ENCODE data around the gene TMEM176B. TPM values are rescaled to one million over a fixed set of nuclear protein-coding genes. Genes with fewer than 3 reads are reported as not detected.

TMEM176B gene
- total RNA-seq, 4 donors from 2014 or later, result 2.5 to 16.6 (median 6.1) TPM

- intact Hi-C loops (cut with DNase I; ENCODE audit: low total_unique reads), result no loop called here
- no peak for TF ChIP-seq POLR2A (IDR thresholded peaks at IDR 0.05)
- TF ChIP-seq, protein P1, sequence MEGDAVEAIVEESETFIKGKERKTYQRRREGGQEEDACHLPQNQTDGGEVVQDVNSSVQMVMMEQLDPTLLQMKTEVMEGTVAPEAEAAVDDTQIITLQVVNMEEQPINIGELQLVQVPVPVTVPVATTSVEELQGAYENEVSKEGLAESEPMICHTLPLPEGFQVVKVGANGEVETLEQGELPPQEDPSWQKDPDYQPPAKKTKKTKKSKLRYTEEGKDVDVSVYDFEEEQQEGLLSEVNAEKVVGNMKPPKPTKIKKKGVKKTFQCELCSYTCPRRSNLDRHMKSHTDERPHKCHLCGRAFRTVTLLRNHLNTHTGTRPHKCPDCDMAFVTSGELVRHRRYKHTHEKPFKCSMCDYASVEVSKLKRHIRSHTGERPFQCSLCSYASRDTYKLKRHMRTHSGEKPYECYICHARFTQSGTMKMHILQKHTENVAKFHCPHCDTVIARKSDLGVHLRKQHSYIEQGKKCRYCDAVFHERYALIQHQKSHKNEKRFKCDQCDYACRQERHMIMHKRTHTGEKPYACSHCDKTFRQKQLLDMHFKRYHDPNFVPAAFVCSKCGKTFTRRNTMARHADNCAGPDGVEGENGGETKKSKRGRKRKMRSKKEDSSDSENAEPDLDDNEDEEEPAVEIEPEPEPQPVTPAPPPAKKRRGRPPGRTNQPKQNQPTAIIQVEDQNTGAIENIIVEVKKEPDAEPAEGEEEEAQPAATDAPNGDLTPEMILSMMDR (IDR thresholded peaks at IDR 0.05), result no peak
- no peak for DNase-seq (ENCODE audit: low spot score in 2 of 2)
- no peak overlapping the region for H3K4me3 ChIP-seq (ENCODE audit: low read depth, poor library complexity, severe bottlenecking)
Measured at GRCh38 chr7:150805864-150806263, 5.7 kb upstream of the TMEM176B start.

DNA sequence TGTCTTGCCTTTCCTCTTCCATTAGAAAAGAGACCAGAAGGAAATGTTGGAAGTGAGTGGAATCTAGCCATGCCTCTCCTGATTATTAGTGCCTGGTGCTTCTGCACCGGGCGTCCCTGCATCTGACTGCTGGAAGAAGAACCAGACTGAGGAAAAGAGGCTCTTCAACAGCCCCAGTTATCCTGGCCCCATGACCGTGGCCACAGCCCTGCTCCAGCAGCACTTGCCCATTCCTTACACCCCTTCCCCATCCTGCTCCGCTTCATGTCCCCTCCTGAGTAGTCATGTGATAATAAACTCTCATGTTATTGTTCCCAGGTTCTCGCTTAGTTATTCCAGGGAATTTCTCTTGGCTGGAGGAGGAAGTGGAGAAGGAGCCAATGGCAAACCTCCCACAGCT lies 4.6 kb upstream of the TMEM176B start:
- intact Hi-C loops (cut with DNase I; ENCODE audit: low total_unique reads), result no loop called here
- no peak for TF ChIP-seq POLR2A (IDR thresholded peaks at IDR 0.05)
- TF ChIP-seq, protein P1 (IDR thresholded peaks at IDR 0.05), result no peak
- whole genome bisulfite sequencing, 2 donors, result 83% methylated on average over 5 of the region's 5 CpGs
- no peak overlapping the region for H3K4me3 ChIP-seq (ENCODE audit: low read depth, poor library complexity, severe bottlenecking)
- DNase-seq (ENCODE audit: low spot score in 2 of 2), result no peak

- WGBS, 2 donors, result 73 to 76% methylated on average over 10 of the region's 10 CpGs
- peak in 1 of 2 donors; percentile 64 for DNase-seq (ENCODE audit: low spot score in 2 of 2)
- intact Hi-C loops (cut with DNase I; ENCODE audit: low total_unique reads), result no loop called here
- no peak for TF ChIP-seq POLR2A (IDR thresholded peaks at IDR 0.05)
- TF ChIP-seq, protein P1 (IDR thresholded peaks at IDR 0.05), result no peak
- H3K4me3 ChIP-seq (ENCODE audit: low read depth, poor library complexity, severe bottlenecking), result no peak overlapping the region
Measured at GRCh38 chr7:150803161-150803860, 3.1 kb upstream of the TMEM176B start.

DNA sequence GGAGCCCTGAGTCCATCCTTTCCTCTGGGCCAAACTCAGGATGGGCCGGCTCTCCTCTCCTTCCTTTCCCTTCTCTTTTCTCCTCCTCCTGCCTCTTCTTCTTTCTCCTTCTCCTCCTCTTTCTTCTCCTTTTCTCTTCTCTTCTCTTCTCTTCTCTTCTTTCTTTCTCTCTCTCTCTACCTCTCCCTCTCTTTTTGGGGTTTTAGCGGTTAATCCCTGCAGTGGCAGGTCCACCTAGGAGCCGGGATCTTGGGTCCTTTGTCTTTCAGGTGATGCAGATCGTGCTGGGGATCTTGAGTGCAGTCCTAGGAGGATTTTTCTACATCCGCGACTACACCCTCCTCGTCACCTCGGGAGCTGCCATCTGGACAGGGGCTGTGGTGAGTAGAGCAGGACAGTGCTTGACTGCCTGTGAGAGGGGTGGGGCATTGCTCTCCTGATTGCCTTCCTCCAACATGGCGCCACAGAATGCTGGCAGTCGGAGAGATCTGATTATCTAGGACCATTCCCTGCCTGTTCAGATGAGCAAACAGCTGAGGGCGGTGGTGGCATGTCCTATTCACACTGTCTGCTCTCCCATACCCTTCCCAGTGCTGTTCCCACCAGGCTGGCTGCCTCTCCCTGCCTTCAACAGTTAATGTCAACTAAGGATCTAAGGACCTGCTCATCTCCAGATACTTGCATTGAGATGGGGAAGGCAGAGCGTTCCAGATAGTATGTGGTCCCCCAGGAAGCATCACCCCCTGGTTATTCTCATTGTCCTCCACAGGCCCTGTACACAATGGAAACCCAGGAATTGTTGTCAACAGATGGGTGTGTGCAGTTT lies 2.0 kb upstream of the TMEM176B start:
- TF ChIP-seq, protein P1 (IDR thresholded peaks at IDR 0.05), result no peak
- TF ChIP-seq POLR2A (IDR thresholded peaks at IDR 0.05), result no peak
- H3K4me3 ChIP-seq (ENCODE audit: low read depth, poor library complexity, severe bottlenecking), result no peak overlapping the region
- peak in 1 of 2 donors; percentile 50 for DNase-seq (ENCODE audit: low spot score in 2 of 2)
- 92 to 93% methylated on average over 12 of the region's 12 CpGs for WGBS, 2 donors
- intact Hi-C loops (cut with DNase I; ENCODE audit: low total_unique reads), result no loop called here

GRCh38 chr7:150801242-150801945 lies 1.2 kb upstream of the TMEM176B start:
- intact Hi-C loops (cut with DNase I; ENCODE audit: low total_unique reads), result no loop called here
- peak overlapping the region; percentile 28 for H3K4me3 ChIP-seq (ENCODE audit: low read depth, poor library complexity, severe bottlenecking)
- DNase-seq (ENCODE audit: low spot score in 2 of 2), result peak in 1 of 2 donors; percentile 86
- WGBS, 2 donors, result 20 to 44% methylated on average over 21 to 24 of the region's 26 CpGs
- TF ChIP-seq, protein P1 (IDR thresholded peaks at IDR 0.05), result no peak
- no peak for TF ChIP-seq POLR2A (IDR thresholded peaks at IDR 0.05)

All from lower leg skin (tissue), 4 donors.